NCI-H524 treated with DMSO at 0.1 percent for 48 hours (cell line): ENCODE measurements around the gene SRRM5.
"Not testable (repeated sequence)": the region's sequence is repeated elsewhere in the genome, so short reads cannot be mapped to it uniquely, and the experiment has no call there.

Experiments used
- DNase-seq: peaks from one replicate; lab custom pipeline; 2025; lab: John Stamatoyannopoulos, UW

Gene SRRM5

DNA sequence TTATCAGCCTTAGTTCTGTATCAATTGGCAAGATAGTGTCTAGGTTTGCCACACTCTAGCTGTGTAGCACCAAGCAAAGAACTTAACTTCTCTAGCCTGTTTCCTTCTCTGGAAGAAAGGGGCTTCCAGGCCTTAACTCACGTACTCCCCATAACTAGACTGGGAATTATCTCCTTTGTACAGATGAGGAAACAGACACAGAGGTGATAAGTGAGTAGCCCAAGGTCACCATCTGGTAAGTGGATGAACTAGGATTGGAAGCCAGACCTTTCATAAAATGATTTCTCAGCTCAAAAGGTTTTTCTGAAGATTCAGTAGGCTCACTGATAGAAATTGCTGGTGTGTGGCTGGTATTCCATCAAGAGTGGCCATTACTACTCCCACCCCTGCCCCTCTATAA is 4.4 kb downstream of the SRRM5 start:
- no peak for DNase-seq

DNA sequence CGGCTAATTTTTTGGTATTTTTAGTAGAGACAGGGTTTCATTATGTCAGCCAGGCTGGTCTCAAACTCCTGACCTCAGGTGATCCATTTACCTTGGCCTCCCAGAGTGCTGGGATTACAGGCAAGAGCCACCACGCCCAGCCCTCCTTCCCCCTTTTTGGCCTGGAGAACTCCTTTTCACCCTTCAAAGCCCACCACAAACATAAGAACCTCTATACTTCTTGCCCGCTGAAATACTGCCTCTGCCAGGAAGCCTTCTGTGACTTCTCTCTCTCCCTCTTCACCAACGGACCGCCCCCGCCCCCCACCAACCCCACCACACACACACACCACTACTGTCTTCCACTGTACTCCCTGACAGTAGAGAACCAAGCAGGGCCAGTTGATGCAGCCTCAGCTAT is 5.1 kb downstream of the SRRM5 start:
- no peak for DNase-seq

DNA sequence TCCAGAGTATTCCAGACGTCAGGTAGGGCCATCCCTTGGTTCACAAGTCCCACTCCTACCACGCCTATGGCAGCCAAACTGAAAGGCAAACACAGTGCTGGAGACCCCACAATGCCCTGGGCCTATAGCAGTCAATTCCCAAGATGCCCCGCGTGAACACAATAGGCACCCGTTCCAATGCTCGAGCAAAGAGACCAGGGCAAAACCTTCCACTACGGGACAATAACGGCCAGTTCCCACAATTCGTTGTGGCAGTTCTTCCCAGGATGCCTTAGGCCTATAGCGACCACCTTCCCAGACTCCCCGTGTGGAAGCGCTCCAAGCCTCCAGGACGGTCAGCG is 7.0 kb downstream of the SRRM5 start:
- peak; percentile 8 for DNase-seq

DNA sequence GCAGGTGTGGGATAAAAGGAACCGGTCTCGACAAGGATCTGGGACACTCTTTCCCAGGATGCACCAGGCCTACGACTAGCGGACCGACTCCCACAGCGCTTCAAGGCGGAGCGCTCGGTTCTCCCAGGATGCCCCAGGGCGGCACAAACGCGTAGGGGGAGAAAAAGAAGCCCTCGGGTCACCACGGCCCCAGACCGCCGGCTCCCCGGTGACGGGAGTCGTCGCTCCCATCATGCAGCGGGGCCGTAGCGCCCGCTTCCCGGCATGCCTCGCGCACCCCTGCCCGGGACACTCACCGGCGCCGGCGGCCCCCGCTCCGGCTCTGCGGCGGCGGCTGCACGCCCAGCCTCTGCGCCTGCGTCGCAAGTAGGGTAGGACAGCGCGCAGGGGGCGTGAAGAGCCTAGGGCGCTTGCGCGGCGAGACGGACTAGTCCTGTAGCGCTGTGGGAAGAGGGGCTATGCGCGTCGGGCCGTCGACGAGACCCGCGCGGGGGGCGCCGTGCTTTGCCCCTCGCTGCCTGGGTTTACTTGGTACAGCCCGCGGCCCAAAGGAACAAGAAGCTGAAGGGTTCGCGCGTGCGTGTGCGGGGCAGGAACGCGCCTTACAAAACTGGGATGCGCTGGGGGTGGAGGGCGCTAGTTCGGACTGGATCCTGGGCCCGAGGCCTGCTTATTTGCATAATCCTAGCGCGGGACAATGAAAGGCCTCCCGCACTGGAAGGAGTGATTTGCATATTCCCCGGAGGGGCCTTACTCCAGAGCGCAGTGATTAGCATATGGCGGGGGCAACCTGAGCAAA is 7.6 kb downstream of the SRRM5 start, which contains the start of gene ZNF428:
Gene ZNF428, minus strand, starts transcription at position 368 of the 799 bp plus-strand sequence. CDS start 5,325 bp downstream, outside the sequence.
- DNase-seq, result peak; percentile 72

DNA sequence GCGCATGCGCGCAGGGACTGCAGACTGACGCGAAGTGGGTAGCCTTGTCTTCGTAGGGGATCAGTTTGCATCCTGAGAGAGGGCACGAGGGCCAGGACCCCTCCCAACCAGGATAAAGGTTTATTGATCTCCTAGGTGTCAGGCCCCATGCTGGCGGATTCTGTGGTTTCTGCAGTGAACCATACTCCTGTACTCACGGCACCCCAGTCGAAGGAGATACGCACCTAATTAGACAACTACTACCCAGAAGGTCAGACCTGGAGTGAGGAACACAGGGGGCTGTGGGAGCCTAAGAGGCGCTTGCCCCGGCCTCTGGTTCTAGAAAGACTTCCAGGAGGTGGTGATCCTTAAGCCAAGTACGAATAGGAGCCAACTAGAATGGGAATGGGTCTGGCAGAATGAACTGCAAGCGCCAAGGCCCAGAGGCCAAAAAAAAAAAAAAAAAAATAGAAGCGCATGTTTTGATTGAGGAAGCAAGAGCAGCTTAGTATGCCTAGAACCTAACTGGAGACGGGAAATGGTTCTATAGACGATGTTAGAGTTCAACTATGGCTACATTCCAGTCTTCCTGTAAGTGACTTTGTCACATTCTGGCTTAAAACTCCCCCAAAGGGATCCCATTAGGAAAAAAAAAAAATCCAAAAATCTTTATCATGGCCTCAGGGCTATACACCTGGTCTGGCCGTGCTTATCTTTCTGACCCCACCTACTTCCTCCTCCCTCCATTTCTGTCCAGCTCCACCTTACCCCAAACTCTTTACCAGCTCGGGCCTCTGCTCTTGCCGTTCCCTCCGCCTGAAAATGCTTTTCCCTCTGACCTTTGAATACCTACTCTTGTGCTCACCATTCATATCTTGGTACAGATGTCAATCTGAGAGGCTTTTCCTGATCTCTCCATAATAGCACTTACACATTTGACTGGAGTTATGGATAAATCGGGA is 8.4 kb downstream of the SRRM5 start:
- no peak for DNase-seq

DNA sequence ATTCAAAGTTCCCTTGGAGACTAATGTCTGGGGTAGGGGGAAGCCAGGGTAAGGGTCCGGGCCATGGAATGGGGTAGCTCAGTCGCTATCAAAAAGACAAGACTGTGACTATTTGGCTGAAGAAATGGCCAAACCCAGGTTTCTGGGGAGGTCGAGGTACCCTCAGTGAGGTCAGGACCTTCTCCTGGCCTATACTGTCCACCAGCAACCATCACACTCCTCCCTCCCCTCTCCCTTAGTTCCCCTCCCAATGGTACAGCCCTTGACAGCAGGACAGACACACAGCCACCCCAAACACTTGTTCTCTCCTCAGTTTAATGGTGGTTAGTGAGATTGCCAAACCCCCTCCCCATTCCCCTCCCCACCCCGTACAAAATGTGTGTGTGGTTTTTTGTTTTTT is 10.2 kb downstream of the SRRM5 start:
- DNase-seq, result no peak

DNA sequence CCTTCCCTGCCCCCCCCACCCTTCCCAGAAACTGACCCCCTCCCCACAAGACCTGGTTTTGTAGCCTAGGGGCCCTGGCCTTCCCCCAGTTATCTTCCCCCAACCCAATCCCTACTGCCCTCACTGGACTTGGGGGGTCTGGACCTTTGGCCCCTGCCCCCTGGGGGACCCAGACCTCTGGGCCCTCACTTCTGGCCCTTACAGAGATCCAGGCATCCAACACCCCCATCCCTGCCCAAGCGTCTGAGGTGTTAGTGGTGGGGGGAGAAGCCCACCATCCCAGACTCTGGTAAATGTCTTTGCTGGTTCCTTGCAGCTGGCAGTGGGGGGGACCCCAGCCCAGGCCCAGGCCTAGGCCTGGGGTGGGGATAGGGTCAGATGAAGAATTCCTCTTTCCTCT is 11.1 kb downstream of the SRRM5 start:
- DNase-seq, result no peak

DNA sequence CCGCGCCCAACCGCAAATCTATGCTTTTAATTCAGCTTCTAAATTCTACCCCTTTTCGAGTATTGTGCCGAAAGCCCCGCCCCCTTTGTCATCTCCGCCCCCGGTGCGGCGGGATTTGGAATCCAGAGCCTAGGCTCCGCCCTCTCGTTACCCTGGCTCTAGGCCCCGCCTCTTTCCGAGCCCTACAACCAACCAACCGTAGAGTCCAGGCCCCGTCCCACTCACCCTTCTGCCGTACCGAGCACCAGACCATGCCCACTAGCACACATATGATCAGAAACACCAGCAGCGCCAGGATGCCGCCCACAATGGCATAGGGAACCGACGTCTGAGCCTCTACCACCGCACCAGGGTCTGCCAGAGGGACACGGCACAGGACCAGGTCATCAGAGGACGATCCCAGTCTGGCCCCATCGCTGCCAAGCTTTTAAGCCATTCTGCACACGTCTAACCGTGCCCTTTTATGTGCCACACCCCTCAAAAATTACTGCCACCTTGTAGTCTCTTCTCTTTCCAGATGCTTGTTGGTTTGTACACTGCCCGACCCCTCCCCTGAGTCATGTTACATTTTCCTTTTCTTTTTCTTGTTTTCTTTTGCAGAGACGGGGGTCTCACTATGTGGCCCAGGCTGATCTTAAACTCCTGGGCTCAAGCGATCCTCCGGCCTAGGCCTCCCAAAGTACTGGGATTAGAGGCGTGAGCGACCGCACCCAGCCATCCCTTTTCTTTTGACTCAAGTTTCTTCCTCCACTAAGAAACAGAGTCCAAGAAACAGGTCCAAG is 12.2 kb downstream of the SRRM5 start:
- no peak for DNase-seq

DNA sequence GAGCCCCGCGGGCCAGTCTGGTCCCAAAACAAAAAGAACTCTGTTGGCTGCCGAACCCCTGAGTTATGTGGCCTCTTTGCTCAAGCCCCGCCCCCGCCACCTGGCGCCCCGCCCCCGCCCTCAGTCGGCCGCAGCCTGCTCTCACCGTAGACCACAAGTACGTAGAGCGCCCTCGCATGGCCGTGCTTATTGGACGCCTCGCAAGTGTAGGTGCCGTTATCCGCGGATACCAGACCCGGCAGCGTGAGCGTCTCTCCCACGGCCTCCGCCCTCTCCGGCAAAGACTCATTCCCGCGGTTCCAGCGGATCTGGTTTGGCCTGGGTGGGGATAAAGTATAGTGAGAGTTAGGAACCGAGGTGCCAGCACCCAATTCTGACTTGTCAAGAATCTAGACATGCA is 13.0 kb downstream of the SRRM5 start:
- no peak for DNase-seq

DNA sequence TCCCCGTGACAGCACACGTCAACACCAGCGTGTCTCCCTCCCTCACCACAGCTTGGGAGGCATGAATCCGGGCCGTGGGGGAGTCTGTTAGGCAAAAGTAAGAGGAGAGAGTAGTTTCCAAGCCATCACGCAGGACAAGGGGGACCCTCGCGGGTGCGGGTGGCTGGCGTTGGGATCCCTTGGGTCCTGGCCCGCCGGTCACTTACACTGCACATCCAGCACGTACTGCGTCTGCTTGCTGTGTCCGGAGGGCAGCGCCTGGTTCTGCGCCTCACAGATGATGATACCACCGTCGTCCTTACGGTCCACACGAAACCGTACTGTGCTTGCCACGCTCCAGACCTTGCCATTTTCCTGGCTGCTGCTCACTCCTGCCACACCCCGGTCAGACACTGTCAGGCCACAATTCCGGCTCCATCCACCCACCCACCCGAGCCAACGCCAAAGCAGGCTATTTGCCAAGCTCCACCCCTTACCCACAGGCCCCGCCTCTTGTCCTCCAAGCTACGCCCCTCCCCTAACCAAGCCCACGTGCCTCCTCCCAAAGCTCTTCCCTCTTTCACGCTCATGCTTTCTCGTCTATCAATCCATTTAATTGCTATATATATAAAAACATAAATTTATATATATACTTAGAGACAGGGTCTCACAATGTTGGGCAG is 14.2 kb downstream of the SRRM5 start:
- DNase-seq, result no peak

DNA sequence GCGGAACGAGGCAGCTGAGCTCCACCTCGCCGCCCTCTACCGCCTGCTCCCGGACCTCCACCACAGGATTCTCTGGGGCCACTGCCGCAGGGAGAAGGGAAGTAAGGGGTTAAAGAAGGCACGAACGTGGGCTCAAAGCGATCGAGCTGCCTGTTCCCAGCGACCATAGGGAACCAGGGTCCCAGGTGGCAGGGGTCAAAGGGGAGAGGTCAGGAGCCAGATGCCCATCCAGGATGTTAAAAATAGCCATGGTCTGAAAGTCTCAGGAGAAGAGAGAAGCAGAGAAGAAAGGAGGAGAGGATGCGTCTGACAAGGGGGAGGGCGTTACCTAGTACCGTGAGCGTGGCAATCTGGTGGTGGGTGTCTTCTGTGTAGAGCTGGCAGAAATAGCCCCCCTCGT is 14.9 kb downstream of the SRRM5 start:
- no peak for DNase-seq

DNA sequence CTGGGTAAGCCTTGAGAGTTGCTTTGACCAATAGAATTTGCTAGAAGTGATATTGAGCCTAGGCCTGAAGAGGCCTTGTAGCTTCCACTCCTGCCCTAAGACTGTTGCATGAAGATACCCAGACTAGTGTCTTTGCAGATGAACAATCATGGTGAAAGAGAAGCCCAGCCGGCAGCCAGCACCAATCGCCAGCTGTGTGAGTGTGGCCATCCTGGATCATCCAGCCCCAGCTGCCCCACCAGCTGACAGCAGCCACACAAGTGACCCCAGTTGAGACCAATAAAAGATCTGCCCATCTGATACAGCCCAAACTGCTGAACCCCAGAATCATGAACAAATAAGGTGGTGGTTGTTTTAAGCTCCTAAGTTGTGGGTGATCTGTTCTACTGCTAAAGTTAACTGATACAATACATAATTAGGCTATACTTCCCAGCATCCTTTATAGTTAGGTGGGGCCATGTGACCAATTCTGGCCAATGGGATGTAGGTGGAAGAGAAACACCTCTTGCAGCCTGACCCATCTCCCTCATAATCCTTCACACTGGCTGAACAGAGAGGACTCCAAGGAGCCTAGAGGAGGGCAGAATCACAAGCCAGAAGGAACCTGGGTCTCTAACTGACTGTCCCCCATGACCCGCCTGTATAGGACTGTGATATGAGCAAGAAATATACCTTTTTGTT is 16.9 kb downstream of the SRRM5 start:
- no peak for DNase-seq

DNA sequence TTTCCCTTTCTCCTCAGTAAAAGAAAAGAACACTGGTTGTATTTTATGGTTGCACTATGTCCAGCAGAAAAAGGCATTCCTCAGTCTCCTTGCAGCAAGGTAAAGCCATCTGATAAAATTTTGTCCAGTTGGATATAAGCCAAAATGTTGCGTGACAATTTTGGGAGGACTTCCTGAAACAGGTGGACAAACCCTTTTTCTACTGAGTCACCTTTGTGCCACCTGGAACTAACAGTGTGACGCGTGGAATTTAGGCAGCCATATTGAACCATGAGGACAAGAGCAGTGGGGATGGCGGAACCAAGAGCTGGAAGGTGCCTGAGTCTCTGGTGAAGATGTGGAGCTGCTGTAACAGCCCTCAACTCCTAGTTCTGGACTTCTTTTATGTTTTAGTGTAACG is 19.6 kb downstream of the SRRM5 start:
- no peak for DNase-seq

DNA sequence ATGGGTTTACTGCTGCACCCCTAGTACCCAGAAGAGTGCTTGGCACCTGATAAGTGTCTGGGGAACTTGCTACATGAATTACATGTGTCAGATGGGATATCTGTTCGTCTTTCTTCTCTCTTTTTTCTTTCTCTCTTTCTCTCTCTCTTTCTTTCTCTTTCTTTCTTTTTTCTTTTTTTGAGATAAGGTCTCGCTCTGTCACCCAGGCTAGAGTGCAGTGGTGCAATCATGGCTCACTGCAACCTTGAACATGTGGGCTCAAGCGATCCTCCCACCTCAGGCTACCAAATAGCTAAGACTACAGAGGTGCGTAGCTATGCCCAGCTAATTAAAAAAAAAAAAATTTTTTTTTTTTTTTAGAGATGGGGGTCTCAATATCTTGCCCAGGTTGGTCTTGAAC is 21.6 kb downstream of the SRRM5 start:
- no peak for DNase-seq

DNA sequence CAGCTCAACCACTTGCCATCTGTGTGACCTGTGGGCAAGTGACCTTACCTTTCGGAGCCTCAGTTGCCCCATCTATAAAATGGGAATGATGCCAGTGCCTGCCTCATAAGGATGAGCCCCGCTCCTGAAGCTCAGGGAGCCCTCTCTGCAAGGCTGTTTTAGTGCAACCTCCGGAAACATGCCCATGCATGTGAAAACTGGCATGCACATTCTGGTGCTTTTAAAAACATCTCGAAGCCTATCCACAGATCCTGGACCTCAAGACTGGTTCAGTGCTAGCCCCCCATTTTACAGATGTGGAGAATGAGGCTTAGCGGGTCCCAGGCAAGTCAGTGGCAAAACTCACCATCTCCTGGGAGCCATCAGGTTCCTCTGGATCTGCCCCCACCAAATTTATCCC is 22.2 kb downstream of the SRRM5 start:
- DNase-seq, result no peak

DNA sequence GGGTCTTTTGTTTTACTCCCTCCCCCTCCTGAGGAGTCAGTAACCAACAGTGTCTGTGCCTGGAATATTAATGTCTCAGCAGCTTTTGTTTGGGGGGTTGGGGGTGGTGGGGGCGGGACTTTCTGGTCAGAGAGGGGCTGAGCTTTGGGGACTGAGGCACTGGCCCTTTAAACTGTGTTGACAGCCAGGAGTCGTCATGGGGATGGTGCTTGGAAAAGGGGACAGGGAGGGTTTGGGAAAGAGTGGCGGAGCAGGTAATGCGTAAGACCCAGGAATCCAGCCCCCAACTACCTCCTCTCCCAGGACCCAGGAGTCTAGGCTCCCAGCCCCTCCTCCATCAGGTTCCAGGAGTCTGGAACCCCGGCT is 22.6 kb downstream of the SRRM5 start:
- DNase-seq, result no peak

DNA sequence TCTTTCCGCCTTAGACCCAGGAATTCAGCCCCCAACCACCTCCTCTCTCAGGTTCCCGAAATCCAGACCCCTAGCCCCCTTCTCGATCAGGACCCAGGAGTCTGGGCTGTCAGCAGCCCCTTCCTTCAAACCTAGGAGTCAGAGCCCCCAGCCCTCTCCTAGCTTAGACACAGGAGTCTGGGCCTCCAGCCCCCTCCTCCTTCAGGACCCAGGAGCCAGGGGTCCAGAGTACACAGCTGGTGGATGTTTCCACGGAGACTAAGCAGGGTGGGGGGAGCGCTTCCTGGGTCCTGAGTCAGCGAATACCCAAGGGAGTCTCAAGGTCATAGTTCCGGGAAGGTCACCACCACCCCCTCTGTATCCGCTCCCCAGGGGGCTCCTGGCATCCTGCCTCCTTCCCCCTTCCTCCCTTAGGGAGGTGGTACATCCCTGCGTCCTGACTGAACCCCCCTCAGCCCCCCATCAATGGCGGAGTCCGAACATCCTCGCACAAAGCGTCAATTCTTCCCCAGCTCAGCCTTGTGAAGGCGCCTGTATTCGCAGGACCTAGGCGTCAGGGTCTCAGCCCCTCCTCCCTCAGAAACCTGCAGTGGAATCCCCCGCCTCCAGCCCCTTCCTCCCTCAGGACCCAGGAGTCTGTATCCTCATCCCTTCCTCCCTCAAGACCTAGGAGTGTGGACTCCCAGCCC is 23.1 kb downstream of the SRRM5 start:
- no peak for DNase-seq

DNA sequence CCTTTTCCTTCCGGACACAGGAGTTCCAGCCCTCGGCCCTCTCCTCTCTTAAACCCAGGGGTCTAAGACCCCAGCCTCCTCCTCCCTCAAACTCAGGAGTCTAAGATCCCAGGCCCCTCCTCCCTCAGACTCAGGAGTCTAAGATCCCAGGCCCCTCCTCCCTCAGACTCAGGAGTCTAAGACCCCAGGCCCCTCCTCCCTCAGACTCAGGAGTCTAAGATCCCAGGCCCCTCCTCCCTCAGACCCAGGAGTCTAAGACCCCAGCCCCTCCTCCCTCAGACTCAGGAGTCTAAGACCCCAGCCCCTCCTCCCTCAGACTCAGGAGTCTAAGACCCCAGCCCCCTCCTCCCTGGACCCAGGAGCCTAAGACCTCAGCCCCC is 23.7 kb downstream of the SRRM5 start:
- not testable (repeated sequence) for DNase-seq

DNA sequence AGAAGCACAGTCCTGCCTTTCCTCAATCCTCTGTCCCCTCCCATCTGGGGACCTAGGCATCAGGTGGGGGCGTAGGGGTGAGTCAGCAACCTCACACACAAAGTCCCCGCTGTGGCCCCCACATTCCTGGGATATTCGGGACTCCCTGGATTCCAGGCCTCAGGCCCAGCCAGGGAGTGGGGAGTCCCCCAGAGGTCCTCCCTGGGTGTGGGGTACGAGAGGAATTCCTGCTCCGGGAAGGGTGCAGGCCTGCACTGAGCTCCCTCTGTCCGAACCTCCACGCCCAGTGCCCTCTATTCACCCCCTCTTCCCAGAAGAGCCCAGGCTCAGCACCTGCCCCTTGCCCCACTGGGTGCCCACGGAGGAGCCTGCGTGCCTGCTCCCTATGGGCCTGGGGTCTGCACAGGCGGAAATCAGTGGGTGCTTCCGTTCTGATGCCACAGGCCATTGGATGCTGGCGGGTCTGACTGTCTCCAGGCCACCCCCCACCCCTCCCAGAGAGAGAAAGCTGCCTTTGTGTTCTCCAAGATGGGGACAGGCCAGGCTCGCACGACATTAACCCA is 24.3 kb downstream of the SRRM5 start:
- DNase-seq, result no peak

DNA sequence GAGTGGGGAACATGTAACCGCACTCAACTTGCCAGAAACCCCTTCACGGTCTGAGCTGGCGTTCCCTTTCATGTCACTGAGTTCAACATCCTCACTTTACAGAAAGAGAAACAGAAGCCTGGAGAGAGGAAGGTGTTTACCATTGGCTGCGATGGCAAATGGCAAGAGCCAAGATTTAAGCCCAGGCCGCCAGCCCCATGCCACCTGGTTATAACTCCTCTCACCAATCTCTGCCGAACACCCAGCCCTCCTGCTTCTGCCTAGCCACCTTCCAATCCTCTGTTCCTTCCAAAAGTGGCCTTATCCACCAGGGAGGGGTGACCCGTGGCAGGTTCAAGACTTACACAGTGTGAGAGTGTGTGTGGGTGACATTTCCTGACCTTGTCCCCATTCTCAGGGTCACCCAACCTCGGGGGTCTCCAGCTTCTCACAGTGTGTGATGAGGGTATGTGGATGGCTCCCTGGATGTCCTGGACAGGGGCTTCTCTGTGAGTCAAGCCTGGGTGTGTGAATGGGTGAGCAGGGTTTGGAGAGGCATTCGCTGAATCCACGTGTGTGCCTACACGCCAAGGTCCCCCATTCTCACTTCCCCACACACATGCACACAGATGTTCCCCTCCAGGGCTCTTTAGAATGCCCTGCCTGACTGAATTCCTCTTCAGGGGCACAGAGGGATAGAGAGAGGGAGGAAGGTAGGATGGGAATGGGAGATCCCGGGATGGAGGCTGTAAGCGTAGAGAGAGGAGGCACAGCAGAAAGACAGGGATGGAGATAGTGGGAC is 26.5 kb downstream of the SRRM5 start:
- no peak for DNase-seq
